Smooth muscle cell (in vitro differentiated cells): ENCODE data around the gene NR1I3. TPM values are rescaled to one million over a fixed set of nuclear protein-coding genes. Genes with fewer than 3 reads are reported as not detected.

Experiments
- DNase-seq: peaks from one replicate; lab custom pipeline; 2025; ENCODE audit not compliant: unreplicated experiment; lab: John Stamatoyannopoulos, UW
- H2AFZ ChIP-seq: fragments of 200-600 bp; sonication (generic); 2 replicates; pipeline ENCODE4 v1.6.0; 2016; ENCODE audit warnings: antibody characterized with exemption, low read depth, mild to moderate bottlenecking
- H3F3A ChIP-seq: fragments of 200-600 bp; sonication (generic); 2 replicates; pipeline ENCODE4 v1.6.0; 2017; ENCODE audit warnings: antibody characterized with exemption, low read depth
- H3K27ac ChIP-seq: fragments of 200-600 bp; sonication (generic); 2 replicates; pipeline ENCODE4 v1.5.1; 2016; ENCODE audit warnings: low read depth, mild to moderate bottlenecking
- H3K27me3 ChIP-seq: fragments of 200-600 bp; sonication (generic); 2 replicates; pipeline ENCODE4 v1.6.1; 2016; ENCODE audit warnings: low read depth, mild to moderate bottlenecking
- H3K36me3 ChIP-seq: fragments of 200-600 bp; sonication (generic); 2 replicates; pipeline ENCODE4 v1.5.1; 2016; ENCODE audit warnings: low read depth
- H3K4me1 ChIP-seq: fragments of 200-600 bp; sonication (generic); 2 replicates; pipeline ENCODE4 v1.5.1; 2016; ENCODE audit warnings: low read depth
- H3K4me2 ChIP-seq: fragments of 200-600 bp; sonication (generic); 2 replicates; pipeline ENCODE4 v1.6.0; 2016; ENCODE audit warnings: mild to moderate bottlenecking
- H3K4me3 ChIP-seq: fragments of 200-600 bp; sonication (generic); 2 replicates; pipeline ENCODE4 v1.5.1; 2016; ENCODE audit warnings: mild to moderate bottlenecking
- H3K79me2 ChIP-seq: fragments of 200-600 bp; sonication (generic); 2 replicates; pipeline ENCODE4 v1.6.0; 2016; ENCODE audit warnings: low read depth, mild to moderate bottlenecking
- H3K9ac ChIP-seq: fragments of 200-600 bp; sonication (generic); 2 replicates; pipeline ENCODE4 v1.6.0; 2016; ENCODE audit warnings: low read depth
- H3K9me3 ChIP-seq: fragments of 200-600 bp; sonication (generic); replicated peaks from 2 replicates; pipeline ENCODE4 v1.5.1; 2016; ENCODE audit warnings: low read depth
- H4K20me1 ChIP-seq: fragments of 200-600 bp; sonication (generic); 2 replicates; pipeline ENCODE4 v1.6.0; 2016; ENCODE audit warnings: low read depth
- CTCF ChIP-seq: fragments of 200-600 bp; sonication (generic); IDR thresholded peaks from 2 replicates; pipeline ENCODE4 v1.5.1; 2017; ENCODE audit warnings: borderline replicate concordance, mild to moderate bottlenecking, antibody characterized with exemption; ENCODE audit not compliant: insufficient read depth, poor library complexity, severe bottlenecking
- WGBS: methylation state at CpG from one replicate; pipeline ENCODE4 v1.1.7; 2016; ENCODE audit warnings: low lambda C conversion rate; 5-methylcytosine and 5-hydroxymethylcytosine counted together
- polyA plus RNA-seq: library from polyadenylated mRNA; unstranded; fragments of >200 nt; fragmentation: Nextera tagmentation; extraction: Ambion mirVana; gene quantifications from 2 replicates; pipeline ENCODE4 v1.2.1, GENCODE V29; 2016
- total RNA-seq: library from RNA; depleted of rRNA; stranded (reverse); fragments of >200 nt; gene quantifications from 2 replicates; pipeline ENCODE4 v1.2.3, GENCODE V29; 2014

Gene NR1I3
- total and polyA plus RNA-seq, 2 experiments from 2014 or later = 0.90 TPM; not detected in 1

GRCh38 chr1:161227196-161227871, 10.7 kb downstream of the NR1I3 start:
- H3K4me3 ChIP-seq = peak overlapping the region; percentile 82
- no peaks in the 10 kb centered on the region for H3K36me3 ChIP-seq
- no peaks in the 10 kb centered on the region for H4K20me1 ChIP-seq
- no peak overlapping the region for H3K9ac ChIP-seq
- no peaks in the 10 kb centered on the region for H3F3A ChIP-seq
- no peaks in the 10 kb centered on the region for H3K27me3 ChIP-seq
- no peaks in the 10 kb centered on the region for H3K9me3 ChIP-seq
- H3K27ac ChIP-seq = no peak overlapping the region
- no peak overlapping the region for H2AFZ ChIP-seq
- peak; percentile 90 for TF ChIP-seq CTCF
- peak; percentile 45 for DNase-seq
- peak overlapping the region; percentile 87 for H3K4me2 ChIP-seq
- no peaks in the 10 kb centered on the region for H3K4me1 ChIP-seq
- H3K79me2 ChIP-seq = no peaks in the 10 kb centered on the region
- WGBS = 53% methylated on average over 11 of the region's 11 CpGs

GRCh38 chr1:161226759-161227158, 11.2 kb downstream of the NR1I3 start:
- Histone ChIP-seq H3K9ac (no peak overlapping the region), H3K4me1 (no peaks in the 10 kb centered on the region), H3K27me3 (no peaks in the 10 kb centered on the region), H3K36me3 (no peaks in the 10 kb centered on the region), H3K79me2 (no peaks in the 10 kb centered on the region), H3K4me2 (peak overlapping the region; percentile 87), H2AFZ (no peak overlapping the region), H3K9me3 (no peaks in the 10 kb centered on the region), H3F3A (no peaks in the 10 kb centered on the region), H4K20me1 (no peaks in the 10 kb centered on the region), H3K4me3 (peak overlapping the region; percentile 82), H3K27ac (no peak overlapping the region)
- 79% methylated on average over 3 of the region's 3 CpGs for WGBS
- DNase-seq = no peak
- TF ChIP-seq CTCF = no peak

- Histone ChIP-seq H3K79me2 (no peaks in the 10 kb centered on the region), H3K9ac (peak overlapping the region; percentile 41), H3K36me3 (no peaks in the 10 kb centered on the region), H3K27me3 (no peaks in the 10 kb centered on the region), H3K27ac (no peak overlapping the region), H3K4me3 (peak overlapping the region; percentile 82), H3K4me2 (peak overlapping the region; percentile 87), H3F3A (no peaks in the 10 kb centered on the region), H3K4me1 (no peaks in the 10 kb centered on the region), H2AFZ (peak overlapping the region; percentile 89), H3K9me3 (no peaks in the 10 kb centered on the region), H4K20me1 (no peaks in the 10 kb centered on the region)
- TF ChIP-seq CTCF = no peak
- DNase-seq = no peak
- WGBS = 17% methylated on average over 11 of the region's 15 CpGs
Measured at GRCh38 chr1:161226320-161226711, 11.7 kb downstream of the NR1I3 start.
